PC-3 (cell line): ENCODE results near the gene PODNL1. TPM values are rescaled to one million over a fixed set of nuclear protein-coding genes. Genes with fewer than 3 reads are reported as not detected.

Source experiments
- ATAC-seq: fragments of 200-7000 bp; cut with Tn5 transposase; 2 replicates; pipeline ENCODE4 v1.9.1; 2020; ENCODE audit warnings: mild to moderate bottlenecking, moderate library complexity
- BruUV-seq: library from RNA; stranded (reverse); fragments of 400-500 nt; replicated peaks from 2 replicates; lab custom pipeline; 2021; lab: Mats Ljungman, UMichigan
- CTCF ChIA-PET: fragments of 300-600 bp; sonication (Branson Sonifier 250); formaldehyde crosslinking; loops from one replicate; lab custom pipeline; 2022; ENCODE audit warnings: antibody characterized with exemption; lab: Charles Lee
- POLR2A ChIA-PET: fragments of 300-600 bp; sonication (Branson Sonifier 250); formaldehyde crosslinking; loops from one replicate; lab custom pipeline; 2022; ENCODE audit warnings: antibody characterized with exemption; ENCODE audit not compliant: unreplicated experiment; lab: Charles Lee
- DNase-seq: peaks from one replicate; pipeline ENCODE4 v3.0.0-alpha.2; 2015
- H2AFZ ChIP-seq: fragments of 300-600 bp; sonication (generic); 2 replicates; pipeline ENCODE4 v1.6.0; 2016; ENCODE audit warnings: antibody characterized with exemption, low read length
- H3F3A ChIP-seq: fragments of 300-600 bp; sonication (generic); one replicate; pipeline ENCODE4 v1.6.0; 2017; ENCODE audit warnings: antibody characterized with exemption, low read length, control low read depth, mild to moderate bottlenecking; ENCODE audit not compliant: unreplicated experiment
- H3K27ac ChIP-seq: fragments of 300-600 bp; sonication (generic); 2 replicates; pipeline ENCODE4 v1.5.1; 2016; ENCODE audit warnings: mild to moderate bottlenecking, low read length
- H3K27me3 ChIP-seq: fragments of 300-600 bp; sonication (generic); 2 replicates; pipeline ENCODE4 v1.6.1; 2016; ENCODE audit warnings: low read length, mixed read lengths
- H3K36me3 ChIP-seq: fragments of 300-600 bp; sonication (generic); 2 replicates; pipeline ENCODE4 v1.6.1; 2016; ENCODE audit warnings: low read depth, mixed run types, low read length, mixed read lengths
- H3K4me1 ChIP-seq: fragments of 300-600 bp; sonication (generic); 2 replicates; pipeline ENCODE4 v1.5.1; 2016; ENCODE audit warnings: low read length; ENCODE audit not compliant: insufficient read depth
- H3K4me2 ChIP-seq: fragments of 300-600 bp; sonication (generic); 2 replicates; pipeline ENCODE4 v1.6.0; 2016; ENCODE audit warnings: low read length
- H3K4me3 ChIP-seq: fragments of 300-600 bp; sonication (generic); 2 replicates; pipeline ENCODE4 v1.5.1; 2016; ENCODE audit warnings: mild to moderate bottlenecking, low read length, mixed read lengths
- H3K79me2 ChIP-seq: fragments of 300-600 bp; sonication (generic); 2 replicates; pipeline ENCODE4 v1.6.1; 2017; ENCODE audit warnings: low read length, mixed read lengths
- H3K9ac ChIP-seq: fragments of 300-600 bp; sonication (generic); 2 replicates; pipeline ENCODE4 v1.6.0; 2016; ENCODE audit warnings: mild to moderate bottlenecking, low read length
- H3K9me2 ChIP-seq: fragments of 300-600 bp; sonication (generic); replicated peaks from 2 replicates; pipeline ENCODE4 v1.6.1; 2016; ENCODE audit warnings: mixed run types, low read length, mixed read lengths
- H3K9me3 ChIP-seq: fragments of 300-600 bp; sonication (generic); 2 replicates; pipeline ENCODE4 v1.6.1; 2016; ENCODE audit warnings: low read length, mixed read lengths
- H4K20me1 ChIP-seq: fragments of 300-600 bp; sonication (generic); 2 replicates; pipeline ENCODE4 v1.6.1; 2016; ENCODE audit warnings: low read length, mixed read lengths
- EZH2 ChIP-seq: fragments of 300-600 bp; sonication (generic); IDR thresholded peaks from one replicate; pipeline ENCODE4 v1.6.1; 2017; ENCODE audit warnings: antibody characterized with exemption, mild to moderate bottlenecking, low read length; ENCODE audit not compliant: unreplicated experiment
- EZH2phosphoT487 ChIP-seq: fragments of 300-600 bp; sonication (generic); IDR thresholded peaks from 2 replicates; pipeline ENCODE4 v1.6.1; 2018; ENCODE audit warnings: mild to moderate bottlenecking, antibody characterized with exemption, low read length, borderline replicate concordance
- intact Hi-C: fragments of 100-400 bp; cut with micrococcal nuclease; formaldehyde crosslinking; loops from 2 replicates; pipeline ENCODE4 v1.9.0; 2023
- total RNA-seq: library from RNA; depleted of rRNA; stranded (reverse); fragments of >200 nt; gene quantifications from 2 replicates; pipeline ENCODE4 v1.2.3, GENCODE V29; 2014
- TF ChIP-seq, protein P1 (sequence below): fragments of 300-600 bp; sonication (generic); conservative IDR thresholded peaks from 2 replicates; pipeline ENCODE4 v1.5.1; 2017; ENCODE audit warnings: antibody characterized with exemption, low read depth, mild to moderate bottlenecking, low read length

Gene PODNL1
- total RNA-seq, 1 experiment from 2014 or later, result not detected

GRCh38 chr19:13960863-13961784 lies 22.9 kb upstream of the PODNL1 start:
- Histone ChIP-seq H3K4me3 (no peak overlapping the region), H3K4me2 (no peak overlapping the region), H3K4me1 (peaks cover 10% of the 10 kb centered on the region), H3K36me3 (peaks cover 29% of the 10 kb centered on the region), H3K9ac (no peak overlapping the region), H3K27ac (no peak overlapping the region), H3F3A (no peaks in the 10 kb centered on the region), H4K20me1 (no peaks in the 10 kb centered on the region), H3K9me3 (no peaks in the 10 kb centered on the region), H3K79me2 (no peaks in the 10 kb centered on the region), H3K9me2 (no peaks in the 10 kb centered on the region), H3K27me3 (no peaks in the 10 kb centered on the region), H2AFZ (no peak overlapping the region)
- ChIA-PET POLR2A (no interaction called here), CTCF (interaction anchor here (0.5 to 0.7 kb wide), 2 partner anchors 50 to 70 kb away, joined by 3 to 4 read pairs; partner anchors contain the start of gene IL27RA)
- ATAC-seq (peak; percentile 28), DNase-seq (peak; percentile 15)
- no peak for TF ChIP-seq EZH2phosphoT487
- TF ChIP-seq, protein P1, sequence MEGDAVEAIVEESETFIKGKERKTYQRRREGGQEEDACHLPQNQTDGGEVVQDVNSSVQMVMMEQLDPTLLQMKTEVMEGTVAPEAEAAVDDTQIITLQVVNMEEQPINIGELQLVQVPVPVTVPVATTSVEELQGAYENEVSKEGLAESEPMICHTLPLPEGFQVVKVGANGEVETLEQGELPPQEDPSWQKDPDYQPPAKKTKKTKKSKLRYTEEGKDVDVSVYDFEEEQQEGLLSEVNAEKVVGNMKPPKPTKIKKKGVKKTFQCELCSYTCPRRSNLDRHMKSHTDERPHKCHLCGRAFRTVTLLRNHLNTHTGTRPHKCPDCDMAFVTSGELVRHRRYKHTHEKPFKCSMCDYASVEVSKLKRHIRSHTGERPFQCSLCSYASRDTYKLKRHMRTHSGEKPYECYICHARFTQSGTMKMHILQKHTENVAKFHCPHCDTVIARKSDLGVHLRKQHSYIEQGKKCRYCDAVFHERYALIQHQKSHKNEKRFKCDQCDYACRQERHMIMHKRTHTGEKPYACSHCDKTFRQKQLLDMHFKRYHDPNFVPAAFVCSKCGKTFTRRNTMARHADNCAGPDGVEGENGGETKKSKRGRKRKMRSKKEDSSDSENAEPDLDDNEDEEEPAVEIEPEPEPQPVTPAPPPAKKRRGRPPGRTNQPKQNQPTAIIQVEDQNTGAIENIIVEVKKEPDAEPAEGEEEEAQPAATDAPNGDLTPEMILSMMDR, result peak; percentile 24; the same call in 1 of the 2 replicates
- BruUV-seq, result no TSS peak
- intact Hi-C loops, result loop anchor here (5.0 kb wide), 1 partner anchor 111 kb away; the partner anchor contains the start of gene MISP3

GRCh38 chr19:13959962-13960862 lies 22.0 kb upstream of the PODNL1 start:
- peaks cover 10% of the 10 kb centered on the region for H3K4me1 ChIP-seq
- POLR2A ChIA-PET, result no interaction called here
- no TSS peak for BruUV-seq
- intact Hi-C loops, result loop anchor here (5.0 kb wide), 1 partner anchor 112 kb away; the partner anchor contains the start of gene MISP3
- H3K9ac ChIP-seq, result no peak overlapping the region
- no peak overlapping the region for H3K27ac ChIP-seq
- H3K79me2 ChIP-seq, result no peaks in the 10 kb centered on the region
- H4K20me1 ChIP-seq, result no peaks in the 10 kb centered on the region
- H2AFZ ChIP-seq, result no peak overlapping the region
- DNase-seq, result no peak
- no peaks in the 10 kb centered on the region for H3K9me2 ChIP-seq
- H3K9me3 ChIP-seq, result no peaks in the 10 kb centered on the region
- H3K4me3 ChIP-seq, result no peak overlapping the region
- H3K36me3 ChIP-seq, result peaks cover 37% of the 10 kb centered on the region
- no peak; the same call in none of the 2 replicates for ATAC-seq
- no peaks in the 10 kb centered on the region for H3K27me3 ChIP-seq
- H3F3A ChIP-seq, result no peaks in the 10 kb centered on the region
- TF ChIP-seq, protein P1, result peak; percentile 43; the same call in 1 of the 2 replicates
- no peak for TF ChIP-seq EZH2
- no peak for TF ChIP-seq EZH2phosphoT487
- no peak overlapping the region for H3K4me2 ChIP-seq
- CTCF ChIA-PET, result no interaction called here
